ENCODE measurements around the gene ADARB1.

ADARB1 gene

GRCh38 chr21:45234127-45234526 lies 159.7 kb downstream of the ADARB1 start:
- DNase-seq (ENCODE audit: low spot score in 2 of 2): no peak
- Histone ChIP-seq H3K4me1 (peaks cover 10% of the 10 kb centered on the region), H3K9me3 (no peaks in the 10 kb centered on the region), H3K27me3 (ENCODE audit: low read depth) (peaks cover 8% of the 10 kb centered on the region), H3K36me3 (replicated peaks) (no peaks in the 10 kb centered on the region), H3K4me3 (no peak overlapping the region)
- in situ Hi-C loops (cut with MboI; ENCODE audit: low sequenced_read_pairs): no loop called here

- Histone ChIP-seq H3K27me3 (ENCODE audit: low read depth) (peaks cover 8% of the 10 kb centered on the region), H3K9me3 (no peaks in the 10 kb centered on the region; the same call in 1 of the 2 replicates), H3K36me3 (replicated peaks) (no peaks in the 10 kb centered on the region), H3K4me3 (no peak overlapping the region), H3K4me1 (peaks cover 10% of the 10 kb centered on the region)
- in situ Hi-C loops (cut with MboI; ENCODE audit: low sequenced_read_pairs): no loop called here
- DNase-seq (ENCODE audit: low spot score in 2 of 2): peak in 1 of 2 experiments; percentile 17
These were observed 160.6 kb downstream of the ADARB1 start for GRCh38 chr21:45234965-45235364.

- H3K4me1 ChIP-seq: peaks cover 10% of the 10 kb centered on the region
- no peak overlapping the region for H3K4me3 ChIP-seq
- no peaks in the 10 kb centered on the region for H3K36me3 ChIP-seq (replicated peaks)
- in situ Hi-C loops (cut with MboI; ENCODE audit: low sequenced_read_pairs): no loop called here
- DNase-seq (ENCODE audit: low spot score in 2 of 2): no peak
- H3K9me3 ChIP-seq: no peaks in the 10 kb centered on the region; the same call in 1 of the 2 replicates
- peaks cover 8% of the 10 kb centered on the region for H3K27me3 ChIP-seq (ENCODE audit: low read depth)
These were observed 161.1 kb downstream of the ADARB1 start for GRCh38 chr21:45235488-45235887.

GRCh38 chr21:45236481-45236880 lies 162.1 kb downstream of the ADARB1 start:
- peaks cover 10% of the 10 kb centered on the region for H3K4me1 ChIP-seq
- H3K4me3 ChIP-seq: no peak overlapping the region

GRCh38 chr21:45237401-45237800 lies 163.0 kb downstream of the ADARB1 start:
- Histone ChIP-seq H3K27me3 (ENCODE audit: low read depth) (peaks cover 8% of the 10 kb centered on the region), H3K9me3 (no peaks in the 10 kb centered on the region; the same call in 1 of the 2 replicates), H3K4me1 (peaks cover 10% of the 10 kb centered on the region), H3K4me3 (no peak overlapping the region), H3K36me3 (replicated peaks) (no peaks in the 10 kb centered on the region)
- no peak for DNase-seq (ENCODE audit: low spot score in 2 of 2)
- in situ Hi-C loops (cut with MboI; ENCODE audit: low sequenced_read_pairs): no loop called here

More at GRCh38 chr21:45236481-45236880, 162.1 kb downstream of the ADARB1 start:
- Histone ChIP-seq H3K36me3 (replicated peaks) (no peaks in the 10 kb centered on the region), H3K27me3 (ENCODE audit: low read depth) (peaks cover 8% of the 10 kb centered on the region), H3K9me3 (no peaks in the 10 kb centered on the region; the same call in 1 of the 2 replicates)
- in situ Hi-C loops (cut with MboI; ENCODE audit: low sequenced_read_pairs): no loop called here
- DNase-seq (ENCODE audit: low spot score in 2 of 2): no peak

- in situ Hi-C loops (cut with MboI; ENCODE audit: low sequenced_read_pairs): no loop called here
- H3K36me3 ChIP-seq (replicated peaks): no peaks in the 10 kb centered on the region
These were observed 167.0 kb downstream of the ADARB1 start for GRCh38 chr21:45241357-45241756.

GRCh38 chr21:45243603-45244002 lies 169.2 kb downstream of the ADARB1 start:
- DNase-seq (ENCODE audit: low spot score in 2 of 2): no peak
- Histone ChIP-seq H3K4me3 (no peak overlapping the region), H3K9me3 (peaks cover 11% of the 10 kb centered on the region), H3K27me3 (ENCODE audit: low read depth) (peaks cover 4% of the 10 kb centered on the region; the same call in 1 of the 2 replicates), H3K4me1 (peaks cover 2% of the 10 kb centered on the region; the same call in 1 of the 2 replicates), H3K36me3 (replicated peaks) (no peaks in the 10 kb centered on the region)
- in situ Hi-C loops (cut with MboI; ENCODE audit: low sequenced_read_pairs): no loop called here

More at GRCh38 chr21:45241357-45241756, 167.0 kb downstream of the ADARB1 start:
- Histone ChIP-seq H3K9me3 (peaks cover 11% of the 10 kb centered on the region), H3K4me3 (no peak overlapping the region), H3K27me3 (ENCODE audit: low read depth) (no peaks in the 10 kb centered on the region), H3K4me1 (peaks cover 2% of the 10 kb centered on the region; the same call in 1 of the 2 replicates)
- DNase-seq (ENCODE audit: low spot score in 2 of 2): no peak

GRCh38 chr21:45244799-45245340 lies 170.5 kb downstream of the ADARB1 start:
- H3K9me3 ChIP-seq: peaks cover 11% of the 10 kb centered on the region
- no peaks in the 10 kb centered on the region for H3K36me3 ChIP-seq (replicated peaks)
- no peak overlapping the region for H3K4me3 ChIP-seq
- in situ Hi-C loops (cut with MboI; ENCODE audit: low sequenced_read_pairs): no loop called here
- H3K27me3 ChIP-seq (ENCODE audit: low read depth): peaks cover 4% of the 10 kb centered on the region; the same call in 1 of the 2 replicates
- no peak for DNase-seq (ENCODE audit: low spot score in 2 of 2)
- peaks cover 2% of the 10 kb centered on the region; the same call in 1 of the 2 replicates for H3K4me1 ChIP-seq

- Histone ChIP-seq H3K36me3 (replicated peaks) (no peaks in the 10 kb centered on the region), H3K9me3 (peaks cover 11% of the 10 kb centered on the region), H3K4me3 (no peak overlapping the region), H3K4me1 (peaks cover 2% of the 10 kb centered on the region; the same call in 1 of the 2 replicates), H3K27me3 (ENCODE audit: low read depth) (peaks cover 4% of the 10 kb centered on the region; the same call in 1 of the 2 replicates)
- in situ Hi-C loops (cut with MboI; ENCODE audit: low sequenced_read_pairs): no loop called here
- DNase-seq (ENCODE audit: low spot score in 2 of 2): no peak
These were observed 172.3 kb downstream of the ADARB1 start for GRCh38 chr21:45246386-45247320.

- H3K36me3 ChIP-seq (replicated peaks): no peaks in the 10 kb centered on the region
- H3K4me1 ChIP-seq: peaks cover 2% of the 10 kb centered on the region; the same call in 1 of the 2 replicates
- in situ Hi-C loops (cut with MboI; ENCODE audit: low sequenced_read_pairs): no loop called here
- no peak overlapping the region for H3K4me3 ChIP-seq
- H3K9me3 ChIP-seq: peaks cover 8% of the 10 kb centered on the region
- no peak for DNase-seq (ENCODE audit: low spot score in 2 of 2)
- H3K27me3 ChIP-seq (ENCODE audit: low read depth): peaks cover 4% of the 10 kb centered on the region; the same call in 1 of the 2 replicates
These were observed 174.0 kb downstream of the ADARB1 start for GRCh38 chr21:45248301-45248892.

- peaks cover 4% of the 10 kb centered on the region; the same call in 1 of the 2 replicates for H3K27me3 ChIP-seq (ENCODE audit: low read depth)
- no peaks in the 10 kb centered on the region for H3K4me1 ChIP-seq
- H3K9me3 ChIP-seq: peaks cover 3% of the 10 kb centered on the region; the same call in 1 of the 2 replicates
- no peak overlapping the region for H3K4me3 ChIP-seq
- DNase-seq (ENCODE audit: low spot score in 2 of 2): no peak
- in situ Hi-C loops (cut with MboI; ENCODE audit: low sequenced_read_pairs): no loop called here
- H3K36me3 ChIP-seq (replicated peaks): no peaks in the 10 kb centered on the region
These were observed 174.6 kb downstream of the ADARB1 start for GRCh38 chr21:45248893-45249381.

- Histone ChIP-seq H3K4me3 (no peak overlapping the region), H3K9me3 (no peaks in the 10 kb centered on the region), H3K4me1 (no peaks in the 10 kb centered on the region), H3K27me3 (ENCODE audit: low read depth) (peaks cover 4% of the 10 kb centered on the region; the same call in 1 of the 2 replicates), H3K36me3 (replicated peaks) (no peaks in the 10 kb centered on the region)
- no peak for DNase-seq (ENCODE audit: low spot score in 2 of 2)
- in situ Hi-C loops (cut with MboI; ENCODE audit: low sequenced_read_pairs): no loop called here
These were observed 175.2 kb downstream of the ADARB1 start for GRCh38 chr21:45249626-45250025.

- in situ Hi-C loops (cut with MboI; ENCODE audit: low sequenced_read_pairs): no loop called here
- no peak overlapping the region for H3K4me3 ChIP-seq
- no peaks in the 10 kb centered on the region for H3K9me3 ChIP-seq
- DNase-seq (ENCODE audit: low spot score in 2 of 2): no peak
- no peaks in the 10 kb centered on the region for H3K36me3 ChIP-seq (replicated peaks)
- H3K4me1 ChIP-seq: no peaks in the 10 kb centered on the region
- peaks cover 4% of the 10 kb centered on the region; the same call in 1 of the 2 replicates for H3K27me3 ChIP-seq (ENCODE audit: low read depth)
These were observed 175.9 kb downstream of the ADARB1 start for GRCh38 chr21:45250272-45250671.

Data from HAP-1 (cell line).